SK-N-DZ (cell line): ENCODE results near the gene ARID3A.
A peak's percentile ranks its signal among the peaks of the same experiment; 100 is the strongest.

Experiments used
- DNase-seq: peaks from one replicate; pipeline ENCODE4 v3.0.0-alpha.2; 2015; ENCODE audit warnings: low spot score

ARID3A gene

DNA sequence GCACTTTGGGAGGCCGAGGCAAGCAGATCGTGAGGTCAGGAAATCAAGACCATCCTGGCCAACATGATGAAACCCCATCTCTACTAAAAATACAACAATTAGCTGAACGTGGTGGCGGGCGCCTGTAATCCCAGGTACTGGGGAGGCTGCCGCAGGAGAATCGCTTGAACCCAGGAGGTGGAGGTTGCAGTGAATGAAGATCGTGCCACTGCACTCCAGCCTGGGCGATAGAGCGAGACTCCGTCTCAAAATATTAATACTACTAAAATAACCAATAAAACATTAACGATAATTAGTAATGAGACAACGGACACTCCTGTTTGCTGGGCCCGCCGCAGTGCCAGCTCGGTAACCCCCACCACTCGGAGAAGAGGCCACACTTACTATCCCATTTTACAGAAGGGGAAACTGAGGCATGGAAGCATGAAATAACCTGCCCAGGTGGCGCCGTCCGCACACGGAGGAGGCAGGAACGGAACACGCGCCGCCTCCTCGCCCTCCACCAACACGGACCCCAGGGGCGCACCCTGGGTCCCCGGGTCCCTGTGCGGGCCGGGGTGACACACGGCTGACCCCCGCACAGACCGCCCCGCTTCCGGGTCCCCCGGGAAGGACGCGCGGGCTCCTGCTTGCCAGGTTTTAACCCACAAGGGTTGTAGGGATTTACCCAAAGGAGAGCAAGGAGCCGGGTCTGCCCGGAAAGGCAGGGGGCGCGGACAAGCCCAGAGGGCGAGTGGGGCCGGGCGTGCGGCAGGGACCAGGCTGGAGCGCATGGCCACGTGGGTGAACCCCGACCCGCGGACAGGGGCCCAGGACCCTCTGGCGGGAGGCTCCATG lies 14.4 kb upstream of the ARID3A start:
- no peak for DNase-seq

DNA sequence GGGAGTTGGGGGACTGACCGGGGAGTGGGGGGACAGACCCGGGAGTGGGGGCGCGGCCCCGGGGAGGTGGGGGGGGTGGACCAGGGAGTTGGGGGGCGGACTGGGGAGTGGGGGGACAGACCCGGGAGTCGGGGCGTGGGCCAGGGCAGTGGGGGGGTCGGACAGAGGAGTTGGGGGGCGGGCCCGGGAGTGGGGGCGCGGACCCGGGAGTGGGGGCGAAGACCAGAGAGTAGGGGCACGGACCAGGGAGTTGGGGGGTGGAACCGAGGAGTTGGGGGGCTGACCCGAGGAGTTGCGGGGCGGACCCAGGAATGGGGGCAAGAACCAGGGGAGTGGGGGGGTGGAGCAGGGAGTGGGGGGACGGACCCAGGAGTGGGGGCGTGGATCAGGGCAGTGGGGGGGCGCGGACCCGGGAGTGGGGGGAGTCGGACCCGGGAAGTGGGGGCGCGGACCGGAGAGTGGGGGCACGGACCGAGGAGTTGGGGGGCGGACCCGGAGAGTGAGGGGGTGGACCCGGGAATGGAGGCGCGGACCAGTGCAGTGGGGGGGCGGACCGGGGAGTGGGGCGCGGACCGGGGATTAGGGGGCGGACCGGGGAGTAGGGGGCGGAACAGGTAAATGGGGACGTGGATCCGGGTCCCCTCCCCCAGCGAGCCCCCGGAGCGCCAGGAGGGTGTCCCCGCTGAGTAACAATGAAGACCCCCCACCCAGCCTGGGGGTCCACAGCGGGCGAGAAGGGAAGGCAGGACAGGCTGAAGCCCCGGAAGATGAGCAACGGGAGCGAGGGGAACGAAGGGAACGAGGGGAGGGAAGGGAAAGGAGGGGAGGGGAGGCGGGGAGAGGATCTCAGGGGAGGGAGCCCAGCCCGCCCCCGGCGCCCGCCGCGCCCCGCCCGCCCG lies 13.4 kb upstream of the ARID3A start:
- DNase-seq, result no peak

DNA sequence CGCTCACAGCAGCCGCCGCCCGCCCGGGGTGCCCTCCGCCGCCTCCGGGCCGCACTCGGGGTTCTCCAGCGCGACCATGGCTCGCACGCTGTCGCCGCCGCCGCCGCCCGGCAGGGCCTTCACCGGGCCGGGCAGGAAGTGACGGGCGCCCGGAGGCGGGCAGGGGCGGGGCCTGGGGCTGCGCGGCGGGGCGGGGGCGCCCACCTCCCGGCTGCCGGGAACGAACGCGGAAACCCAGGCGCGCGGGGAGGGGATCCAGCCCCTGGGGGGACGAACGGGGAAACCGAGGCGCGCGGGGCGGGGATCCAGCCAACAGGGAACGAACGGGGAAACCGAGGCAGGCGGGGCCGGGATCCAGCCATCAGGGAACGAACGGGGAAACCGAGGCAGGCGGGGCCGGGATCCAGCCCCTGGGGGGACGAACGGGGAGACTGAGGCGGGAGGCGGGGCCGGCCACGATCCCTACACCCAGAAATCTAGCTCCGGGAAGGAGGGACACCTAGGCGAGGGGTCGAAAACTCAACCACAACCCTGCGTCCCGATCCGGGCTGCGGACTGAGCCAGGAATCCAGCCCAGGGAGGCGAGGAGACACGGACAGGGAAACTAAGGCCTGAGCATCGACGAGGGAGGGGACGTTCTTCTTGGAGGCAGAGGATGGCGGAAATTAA lies 12.6 kb upstream of the ARID3A start, which contains the start of gene R3HDM4:
Gene R3HDM4, minus strand, starts transcription at position 140 of the 669 bp plus-strand sequence. Its CDS starts 62 bp downstream, at position 78.
- no peak for DNase-seq

DNA sequence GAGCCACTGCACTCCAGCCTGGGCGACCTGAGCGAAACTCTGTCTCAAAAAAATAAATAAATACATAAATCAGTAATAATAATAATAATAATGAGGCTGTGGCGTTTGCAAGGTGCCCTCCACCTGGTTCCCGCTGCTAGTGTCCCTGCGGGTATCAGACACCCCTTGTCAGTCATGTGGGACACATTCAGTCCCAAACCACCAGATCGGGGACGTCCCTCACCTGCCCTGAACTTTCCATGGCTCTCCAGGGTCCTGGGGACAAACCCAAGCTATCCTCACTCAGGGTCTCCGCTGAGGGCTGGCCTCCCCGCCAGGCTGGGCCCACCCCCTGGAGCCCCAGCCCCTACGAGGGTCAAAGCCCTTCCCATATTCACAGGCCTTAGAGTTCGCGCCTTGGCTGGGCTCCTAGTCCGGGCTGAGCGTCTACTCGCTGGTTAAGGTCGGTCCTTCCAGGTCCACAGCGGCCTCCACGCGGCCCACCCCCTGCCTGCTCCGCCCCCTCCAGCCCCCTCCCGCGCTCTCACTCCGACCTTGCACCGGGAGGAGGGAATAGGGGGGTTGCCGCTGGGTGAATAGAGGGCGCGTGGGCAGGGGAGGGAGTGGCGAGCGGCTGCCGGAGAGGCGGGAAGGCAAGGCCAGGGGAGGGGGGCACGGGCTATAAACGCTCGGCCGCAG lies 9.1 kb upstream of the ARID3A start:
- DNase-seq, result peak; percentile 55

DNA sequence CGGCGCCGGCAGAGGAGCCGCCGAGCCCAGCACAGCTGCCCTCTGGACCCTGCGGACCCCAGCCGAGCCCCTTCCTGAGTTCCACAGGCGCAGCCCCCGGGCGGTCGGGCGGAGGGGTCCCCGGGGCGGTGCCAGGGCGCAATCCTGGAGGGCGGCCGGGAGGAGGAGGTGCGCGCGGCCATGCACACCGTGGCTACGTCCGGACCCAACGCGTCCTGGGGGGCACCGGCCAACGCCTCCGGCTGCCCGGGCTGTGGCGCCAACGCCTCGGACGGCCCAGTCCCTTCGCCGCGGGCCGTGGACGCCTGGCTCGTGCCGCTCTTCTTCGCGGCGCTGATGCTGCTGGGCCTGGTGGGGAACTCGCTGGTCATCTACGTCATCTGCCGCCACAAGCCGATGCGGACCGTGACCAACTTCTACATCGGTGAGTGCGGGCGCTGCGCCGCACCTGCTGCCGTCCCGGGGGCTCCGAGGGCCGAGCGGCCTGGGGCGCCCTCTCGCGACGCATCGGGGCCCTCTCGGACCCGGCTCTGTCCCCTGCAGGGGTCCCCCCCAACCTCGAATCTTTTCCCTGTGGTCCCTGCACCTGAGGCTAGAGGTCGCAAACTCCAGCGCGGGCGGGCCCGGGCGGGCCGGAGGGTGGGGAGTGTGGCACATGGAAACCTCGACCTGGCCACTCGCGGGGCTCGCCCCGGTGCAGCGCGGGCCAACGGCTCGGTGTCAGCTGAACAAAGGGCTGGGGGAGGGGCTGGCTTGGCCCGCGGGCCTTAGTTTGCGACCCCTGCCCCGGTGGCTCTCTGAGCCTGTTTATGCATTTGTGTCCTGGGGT lies 8.3 kb upstream of the ARID3A start, which contains the start of gene KISS1R:
Gene KISS1R, plus strand, starts transcription at position 11 of the 829 bp plus-strand sequence. Its CDS starts 170 bp downstream, at position 181.
- DNase-seq, result peak; percentile 74

DNA sequence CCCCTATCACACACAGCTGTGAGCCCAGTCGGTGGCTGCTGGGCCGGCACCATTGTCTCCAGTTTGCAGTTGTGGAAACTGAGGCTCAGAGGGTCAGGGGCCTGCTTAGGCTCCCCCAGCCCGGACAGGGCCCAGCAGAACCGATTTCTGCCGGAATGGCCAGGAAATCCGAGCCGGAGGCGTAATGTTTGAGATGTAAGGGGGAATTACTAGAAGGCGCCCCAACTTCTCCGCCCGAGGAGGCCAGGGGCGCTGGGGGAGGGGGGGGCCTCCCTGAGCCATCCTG lies 7.7 kb upstream of the ARID3A start:
- DNase-seq, result no peak

DNA sequence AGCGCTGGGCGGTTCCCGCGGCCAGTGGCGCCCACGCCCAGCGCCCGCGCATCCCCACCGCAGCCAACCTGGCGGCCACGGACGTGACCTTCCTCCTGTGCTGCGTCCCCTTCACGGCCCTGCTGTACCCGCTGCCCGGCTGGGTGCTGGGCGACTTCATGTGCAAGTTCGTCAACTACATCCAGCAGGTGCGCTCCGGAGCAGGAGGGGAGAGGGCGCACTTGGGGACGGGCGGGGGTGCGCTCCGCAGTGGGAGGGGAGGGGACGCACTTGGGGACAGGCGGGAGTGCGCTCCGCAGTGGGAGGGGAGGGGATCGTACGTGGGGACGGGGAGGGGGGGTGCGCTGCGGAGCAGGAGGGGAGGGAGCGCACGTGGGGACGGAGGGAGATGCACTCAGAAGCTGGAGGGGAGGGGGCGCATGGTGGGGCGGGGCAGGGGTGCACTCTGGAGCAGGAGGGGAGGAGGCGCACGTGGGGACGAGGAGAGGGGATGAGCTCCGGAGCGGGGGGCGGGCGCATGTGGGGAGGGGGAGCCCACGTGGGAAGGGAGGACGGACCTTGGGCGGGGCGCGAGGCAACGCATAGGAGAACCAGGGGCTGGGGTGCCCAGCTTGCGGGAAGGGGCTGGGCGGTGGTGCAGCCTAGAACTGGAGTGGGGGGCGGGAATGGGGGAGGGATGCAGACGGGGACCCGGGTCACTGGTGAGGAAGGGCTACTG lies 7.2 kb upstream of the ARID3A start:
- no peak for DNase-seq

DNA sequence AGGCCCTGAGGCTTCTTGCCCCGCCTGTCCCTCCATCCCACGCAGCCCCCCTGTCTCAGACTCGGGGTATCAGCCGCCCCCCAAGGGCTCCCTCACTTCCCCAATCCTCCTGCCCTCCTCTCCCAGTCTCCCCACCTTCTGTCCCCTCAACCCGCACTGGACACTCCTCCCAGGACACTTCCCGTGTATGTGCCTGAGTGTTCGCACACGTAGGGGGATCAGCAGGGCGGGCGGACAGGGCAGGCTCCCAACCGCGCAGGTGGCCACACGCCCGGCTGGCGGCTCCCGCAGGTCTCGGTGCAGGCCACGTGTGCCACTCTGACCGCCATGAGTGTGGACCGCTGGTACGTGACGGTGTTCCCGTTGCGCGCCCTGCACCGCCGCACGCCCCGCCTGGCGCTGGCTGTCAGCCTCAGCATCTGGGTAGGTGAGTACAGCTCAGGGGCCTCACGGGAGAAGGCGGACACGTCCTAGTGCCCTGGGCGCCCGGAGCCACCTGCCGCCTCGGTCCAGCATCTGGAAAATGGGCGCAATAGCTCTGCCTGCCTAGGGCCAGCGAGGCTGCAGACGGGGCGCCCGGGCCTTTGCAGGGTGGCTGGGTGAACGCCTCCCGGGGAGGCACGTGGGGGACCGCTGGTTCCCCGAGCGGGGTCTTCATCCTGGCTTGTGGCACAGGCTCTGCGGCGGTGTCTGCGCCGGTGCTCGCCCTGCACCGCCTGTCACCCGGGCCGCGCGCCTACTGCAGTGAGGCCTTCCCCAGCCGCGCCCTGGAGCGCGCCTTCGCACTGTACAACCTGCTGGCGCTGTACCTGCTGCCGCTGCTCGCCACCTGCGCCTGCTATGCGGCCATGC lies 6.4 kb upstream of the ARID3A start:
- DNase-seq, result no peak

DNA sequence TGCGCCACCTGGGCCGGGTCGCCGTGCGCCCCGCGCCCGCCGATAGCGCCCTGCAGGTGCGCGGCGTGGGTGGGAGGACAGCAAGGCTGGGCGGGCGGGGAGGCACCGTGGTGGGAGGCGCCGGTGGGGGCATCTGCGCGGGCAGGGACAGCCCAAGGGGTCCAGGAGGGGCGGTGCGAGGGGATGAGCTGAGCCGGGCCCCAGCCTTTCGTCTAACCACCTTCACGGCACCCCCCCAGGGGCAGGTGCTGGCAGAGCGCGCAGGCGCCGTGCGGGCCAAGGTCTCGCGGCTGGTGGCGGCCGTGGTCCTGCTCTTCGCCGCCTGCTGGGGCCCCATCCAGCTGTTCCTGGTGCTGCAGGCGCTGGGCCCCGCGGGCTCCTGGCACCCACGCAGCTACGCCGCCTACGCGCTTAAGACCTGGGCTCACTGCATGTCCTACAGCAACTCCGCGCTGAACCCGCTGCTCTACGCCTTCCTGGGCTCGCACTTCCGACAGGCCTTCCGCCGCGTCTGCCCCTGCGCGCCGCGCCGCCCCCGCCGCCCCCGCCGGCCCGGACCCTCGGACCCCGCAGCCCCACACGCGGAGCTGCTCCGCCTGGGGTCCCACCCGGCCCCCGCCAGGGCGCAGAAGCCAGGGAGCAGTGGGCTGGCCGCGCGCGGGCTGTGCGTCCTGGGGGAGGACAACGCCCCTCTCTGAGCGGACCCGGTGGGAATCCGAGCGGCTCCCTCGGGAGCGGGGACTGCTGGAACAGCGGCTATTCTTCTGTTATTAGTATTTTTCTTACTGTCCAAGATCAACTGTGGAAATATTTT lies 5.6 kb upstream of the ARID3A start:
- no peak for DNase-seq

DNA sequence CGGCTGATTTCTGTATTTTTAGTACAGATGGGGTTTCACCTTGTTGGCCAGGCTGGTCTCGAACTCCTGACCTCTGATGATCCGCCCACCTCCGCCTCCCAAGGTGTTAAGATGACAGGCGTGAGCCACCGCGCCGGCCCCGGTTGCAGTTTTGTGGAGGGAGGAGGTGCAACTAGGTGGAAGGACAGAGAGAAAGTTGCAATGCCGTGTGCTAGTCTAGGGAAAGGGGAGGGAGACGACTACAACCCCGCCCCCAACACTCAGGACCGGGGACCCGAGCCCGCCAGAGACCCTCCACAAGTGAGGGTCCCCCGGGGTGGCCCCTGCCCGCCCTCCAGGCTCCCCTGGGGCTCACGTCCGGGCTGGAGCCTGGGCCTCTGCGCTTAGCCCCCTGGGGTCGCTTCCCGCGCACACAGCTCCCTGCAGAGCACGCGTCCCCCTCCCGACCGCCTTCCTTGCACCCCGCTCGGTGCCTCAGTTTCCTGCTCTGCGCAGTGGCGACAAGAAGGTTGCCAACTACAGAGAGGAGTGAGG lies 1.2 kb upstream of the ARID3A start:
- peak; percentile 61 for DNase-seq

DNA sequence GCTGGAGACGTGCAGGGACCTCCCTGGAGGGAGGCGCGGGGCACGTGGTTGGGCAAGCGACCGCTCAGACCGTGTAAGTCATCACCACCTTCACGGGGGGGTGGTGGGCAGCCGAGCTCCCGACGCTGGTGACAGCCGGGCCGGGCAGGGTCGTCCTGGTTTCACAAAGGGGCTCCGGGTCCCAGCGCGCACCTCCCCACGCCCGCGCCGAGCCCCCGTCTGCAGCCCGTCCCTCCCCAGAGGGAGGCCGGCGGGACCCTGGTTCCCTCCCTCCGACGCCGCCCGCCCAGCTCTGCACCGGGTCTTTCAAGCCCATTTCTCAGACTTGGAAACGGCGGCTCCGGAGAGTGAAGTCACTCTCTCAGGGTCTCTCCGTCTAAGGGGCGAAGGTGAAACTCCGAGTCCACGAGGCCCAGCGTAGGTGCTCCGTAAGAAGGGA lies 729 bp upstream of the ARID3A start:
- DNase-seq, result peak; percentile 75

DNA sequence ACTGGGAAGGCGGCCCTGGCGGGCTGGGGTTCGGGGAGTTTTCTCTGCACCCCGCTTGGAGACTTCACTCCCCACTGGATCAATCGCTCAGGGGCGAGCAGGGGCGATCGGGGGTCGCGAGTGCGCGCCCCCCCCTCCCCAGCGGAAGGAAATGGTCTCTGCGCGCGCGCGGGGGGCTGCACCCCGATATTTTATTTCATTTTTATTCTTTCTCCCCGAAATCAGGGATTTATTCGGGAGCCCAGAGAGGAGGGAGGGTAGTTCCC lies 421 bp downstream of the ARID3A start:
- DNase-seq, result no peak

DNA sequence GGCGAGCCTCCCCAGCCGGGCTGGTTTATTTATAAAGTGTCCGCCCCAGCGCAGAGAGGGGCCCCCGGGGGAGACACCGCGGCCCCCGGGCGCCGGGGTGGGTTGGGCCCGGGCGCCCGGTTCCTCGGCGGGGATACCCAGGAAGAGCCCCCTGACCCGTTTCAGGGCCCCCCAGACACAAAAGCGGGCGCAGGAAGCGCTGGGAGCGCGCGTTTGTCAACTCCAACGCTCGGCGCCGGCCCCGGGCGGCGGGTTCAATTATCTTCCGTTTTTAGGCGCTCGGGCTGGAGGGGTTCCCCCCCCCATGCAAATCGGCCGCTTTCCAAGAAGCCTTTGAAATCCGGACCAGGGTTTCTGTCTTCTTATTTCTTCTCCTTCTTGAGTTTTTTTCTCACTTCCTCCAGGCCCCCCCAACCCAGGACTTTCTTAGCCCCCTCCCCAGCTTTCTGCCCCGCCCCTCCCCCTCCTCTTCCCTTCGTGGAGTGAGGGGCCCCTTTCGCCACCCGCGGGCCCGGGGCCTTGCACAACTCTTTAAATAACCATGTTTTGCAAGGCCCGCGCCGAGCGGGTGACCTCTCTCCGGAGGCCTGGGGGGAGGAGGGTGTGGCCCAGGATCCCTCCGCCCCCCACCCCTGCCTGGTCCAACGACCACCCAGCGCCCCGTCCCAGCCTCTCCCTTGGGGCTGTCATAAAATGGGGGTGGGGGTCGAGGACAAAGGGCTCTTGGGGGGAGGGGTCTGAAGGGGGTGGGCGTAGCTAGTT lies 935 bp downstream of the ARID3A start:
- DNase-seq, result no peak

DNA sequence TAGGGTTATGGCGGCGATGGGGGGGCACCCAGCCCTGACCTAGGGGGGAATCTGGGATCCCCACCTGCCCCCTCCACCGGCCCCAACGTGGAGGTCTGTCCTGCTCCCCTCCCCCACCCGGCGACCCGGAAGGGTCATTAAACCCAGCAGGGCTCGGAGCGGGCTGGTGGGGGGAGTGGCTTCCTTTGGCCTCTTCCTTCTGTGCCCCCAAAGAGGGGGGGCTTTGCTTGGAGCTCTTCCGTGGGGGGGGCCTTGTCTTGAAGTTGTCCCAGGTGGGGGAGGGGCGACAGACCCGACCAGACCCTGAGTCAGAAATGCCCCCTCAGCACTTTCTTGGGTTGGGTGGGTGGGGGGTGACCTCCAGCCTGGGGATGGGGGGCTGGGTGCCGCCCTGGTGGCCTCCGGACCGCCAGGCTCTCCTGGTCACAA lies 1.5 kb downstream of the ARID3A start:
- no peak for DNase-seq

DNA sequence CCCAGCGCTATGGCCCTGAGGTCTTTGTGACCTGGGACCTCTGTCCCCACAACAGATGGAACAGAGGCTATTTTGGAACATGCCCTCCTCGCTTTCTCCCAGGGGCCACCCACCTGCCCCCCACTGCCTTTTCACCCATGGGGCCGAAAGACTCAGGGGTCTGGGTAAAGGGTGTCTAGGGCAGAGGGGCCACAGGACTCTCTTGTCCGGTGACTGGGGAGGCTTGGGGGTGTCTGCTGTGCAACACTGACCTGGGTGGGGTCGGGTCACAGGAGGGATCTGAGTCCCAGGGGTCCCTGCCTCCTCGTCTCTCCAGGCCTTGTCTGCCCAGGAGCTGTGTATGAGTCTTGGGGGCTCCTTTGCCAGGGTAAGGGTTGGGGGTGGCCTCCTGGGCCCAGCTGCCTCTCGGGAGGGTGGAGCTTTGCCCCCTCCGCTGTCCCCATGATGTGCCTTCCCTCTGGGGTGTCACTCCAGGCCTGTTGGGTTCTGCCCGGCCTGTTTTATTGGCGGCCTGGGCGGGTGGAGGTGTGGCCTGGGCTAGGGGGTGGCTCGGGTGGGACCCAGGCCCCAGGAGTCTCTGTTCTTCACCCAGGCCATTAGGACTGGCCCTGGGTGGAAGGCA lies 2.1 kb downstream of the ARID3A start:
- no peak for DNase-seq

DNA sequence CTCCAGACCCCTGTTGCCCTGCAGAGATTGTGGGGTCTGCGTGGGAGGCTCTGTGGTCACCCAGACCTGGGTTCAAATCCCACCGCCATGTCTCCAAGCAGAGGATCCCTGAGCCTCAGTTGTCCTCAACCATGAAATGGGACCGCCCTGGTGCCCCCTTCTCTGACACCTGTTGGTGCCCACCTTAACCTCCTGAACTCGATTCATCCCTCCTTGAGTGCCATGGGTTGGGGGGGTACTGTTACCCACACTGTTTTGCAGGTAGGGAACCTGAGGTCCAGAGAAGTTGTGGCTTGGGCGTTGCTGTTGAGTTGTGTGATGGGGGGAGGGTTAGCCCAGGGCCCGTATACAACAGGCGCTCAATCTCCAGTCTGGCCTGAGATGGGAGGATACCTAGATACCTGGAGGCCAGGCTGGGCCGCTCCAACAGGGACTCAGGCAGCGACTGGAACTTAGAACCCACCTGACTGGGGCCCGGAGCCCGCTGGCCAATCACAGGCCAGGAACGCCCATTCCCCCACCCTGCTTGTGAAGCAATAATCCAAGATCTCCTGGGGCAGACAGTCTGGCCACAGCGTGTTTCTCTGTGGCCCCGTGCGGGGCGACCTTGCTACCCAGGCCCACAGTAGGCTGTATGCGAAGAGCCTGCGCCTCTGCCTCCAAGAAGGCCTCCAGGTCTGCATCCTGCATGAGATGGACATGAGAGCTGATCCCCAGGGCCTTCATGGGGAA lies 2.8 kb downstream of the ARID3A start:
- DNase-seq, result no peak
